Neural cell (in vitro differentiated cells): Measurements from ENCODE around the gene ZNF384. TPM values are rescaled to one million over a fixed set of nuclear protein-coding genes. Genes with fewer than 3 reads are reported as not detected.

Source experiments
- H2AFZ ChIP-seq: fragments of 200-600, 300-800 bp; sonication (generic), shearing (Covaris generic); 2 replicates; pipeline ENCODE4 v1.6.0; 2014; ENCODE audit warnings: low read depth, mild to moderate bottlenecking, antibody characterized with exemption, low read length, moderate library complexity
- H3F3A ChIP-seq: fragments of 200-600 bp; shearing (Covaris generic); 2 replicates; pipeline ENCODE4 v1.6.1; 2016; ENCODE audit warnings: mild to moderate bottlenecking, moderate library complexity, mixed read lengths, antibody characterized with exemption, low read length; ENCODE audit not compliant: insufficient read depth, poor library complexity, severe bottlenecking
- H3K27ac ChIP-seq: fragments of 200-600, 300-800 bp; sonication (generic), shearing (Covaris generic); 2 replicates; pipeline ENCODE4 v1.5.1; 2014; ENCODE audit warnings: mild to moderate bottlenecking, low read length, moderate library complexity
- H3K27me3 ChIP-seq: fragments of 300-800, 200-600 bp; sonication (generic), shearing (Covaris generic); 2 replicates; pipeline ENCODE4 v1.6.0; 2014; ENCODE audit warnings: mild to moderate bottlenecking, low read depth, low read length, moderate library complexity; ENCODE audit not compliant: insufficient read depth
- H3K36me3 ChIP-seq: fragments of 300-800, 200-600 bp; sonication (generic), shearing (Covaris generic); 2 replicates; pipeline ENCODE4 v1.5.1; 2014; ENCODE audit warnings: mild to moderate bottlenecking, antibody characterized with exemption, low read length, moderate library complexity; ENCODE audit not compliant: insufficient read depth
- H3K4me2 ChIP-seq: fragments of 300-800, 200-600 bp; sonication (generic), shearing (Covaris generic); 2 replicates; pipeline ENCODE4 v1.6.0; 2014; ENCODE audit warnings: mild to moderate bottlenecking, low read length
- H3K4me3 ChIP-seq: fragments of 300-800, 200-600 bp; sonication (generic), shearing (Covaris generic); 2 replicates; pipeline ENCODE4 v1.5.1; 2014; ENCODE audit warnings: mild to moderate bottlenecking, low read length, moderate library complexity
- H3K79me2 ChIP-seq: fragments of 200-600 bp; shearing (Covaris generic); replicated peaks from 2 replicates; pipeline ENCODE4 v1.6.0; 2014; ENCODE audit warnings: mild to moderate bottlenecking, low read length, moderate library complexity; ENCODE audit not compliant: insufficient read depth
- H3K9ac ChIP-seq: fragments of 300-800, 200-600 bp; sonication (generic), shearing (Covaris generic); 2 replicates; pipeline ENCODE4 v1.6.1; 2016; ENCODE audit warnings: mild to moderate bottlenecking, low read length, mixed read lengths
- H3K9me2 ChIP-seq: fragments of 200-600 bp; shearing (Covaris generic); 2 replicates; pipeline ENCODE4 v1.6.1; 2016; ENCODE audit warnings: mild to moderate bottlenecking, low read length, mixed read lengths; ENCODE audit not compliant: insufficient read depth
- H3K9me3 ChIP-seq: fragments of 200-600, 300-800 bp; sonication (generic), shearing (Covaris generic); 2 replicates; pipeline ENCODE4 v1.6.1; 2016; ENCODE audit warnings: mild to moderate bottlenecking, mixed run types, low read length, moderate library complexity, mixed read lengths
- H4K20me1 ChIP-seq: fragments of 200-600 bp; shearing (Covaris generic); 2 replicates; pipeline ENCODE4 v1.6.1; 2016; ENCODE audit warnings: mild to moderate bottlenecking, mixed run types; ENCODE audit not compliant: insufficient read depth
- CTCF ChIP-seq: fragments of 450-650 bp; IDR thresholded peaks from 2 replicates; pipeline ENCODE4 v1.5.1; 2014; ENCODE audit warnings: antibody characterized with exemption, mild to moderate bottlenecking, moderate library complexity; ENCODE audit not compliant: poor library complexity, severe bottlenecking
- EP300 ChIP-seq: fragments of 450-650 bp; conservative IDR thresholded peaks from 2 replicates; pipeline ENCODE4 v1.6.1; 2014; ENCODE audit warnings: antibody characterized with exemption, mild to moderate bottlenecking, moderate library complexity; ENCODE audit not compliant: poor library complexity, severe bottlenecking
- MXI1 ChIP-seq: fragments of 450-650 bp; conservative IDR thresholded peaks from 2 replicates; pipeline ENCODE4 v1.6.1; 2014; ENCODE audit warnings: antibody characterized with exemption, mild to moderate bottlenecking; ENCODE audit not compliant: poor library complexity, severe bottlenecking
- SMC3 ChIP-seq: fragments of 450-650 bp; conservative IDR thresholded peaks from 2 replicates; pipeline ENCODE4 v1.6.1; 2014; ENCODE audit warnings: antibody characterized with exemption, mild to moderate bottlenecking, moderate library complexity; ENCODE audit not compliant: poor library complexity
- TAF1 ChIP-seq: IDR thresholded peaks from 2 replicates; pipeline ENCODE4 v1.6.1; 2012; ENCODE audit warnings: low read depth
- polyA plus RNA-seq: library from polyadenylated mRNA; depleted of rRNA; stranded (reverse); fragments of >200 nt; gene quantifications from 2 replicates; pipeline ENCODE4 v1.2.3, GENCODE V29; 2014
- small RNA-seq, 3 experiments: library from RNA; depleted of rRNA; stranded (forward); fragments of <200 nt; gene quantifications; one replicate each; pipeline ENCODE3, GENCODE V24; 2012

Gene ZNF384
- polyA plus RNA-seq, 1 donor from 2014 or later: 25.8 TPM

- Histone ChIP-seq H2AFZ (no peak overlapping the region), H3F3A (peaks cover 12% of the 10 kb centered on the region), H3K9ac (no peak overlapping the region), H3K27ac (no peak overlapping the region), H3K36me3 (no peaks in the 10 kb centered on the region), H4K20me1 (no peaks in the 10 kb centered on the region), H3K27me3 (no peaks in the 10 kb centered on the region), H3K9me2 (no peaks in the 10 kb centered on the region), H3K4me3 (no peak overlapping the region), H3K79me2 (no peaks in the 10 kb centered on the region), H3K9me3 (no peaks in the 10 kb centered on the region), H3K4me2 (no peak overlapping the region)
- TF ChIP-seq TAF1 (no peak), MXI1 (no peak), EP300 (no peak), CTCF (no peak), SMC3 (no peak)
Measured at GRCh38 chr12:6618483-6619225, 70.5 kb downstream of the ZNF384 start.

Small RNAs within 50 kb of the gene (small RNA-seq; reads per million reads assigned to genes)
- 0 reads per million in 3 experiments for gene RNU6-781P

Other genes with a start within 250 kb of the ZNF384 start
- not detected in 2 replicates for gene CD27, start 244.4 kb downstream of the ZNF384 start, polyA plus RNA-seq
- not detected in 2 replicates for gene TAPBPL, start 237.3 kb downstream of the ZNF384 start, polyA plus RNA-seq
- gene VAMP1, start 218.7 kb downstream of the ZNF384 start, polyA plus RNA-seq: 4.3 and 6.7 TPM in 2 replicates
- gene MRPL51, start 196.1 kb downstream of the ZNF384 start, polyA plus RNA-seq: 111 and 117 TPM in 2 replicates
- gene NCAPD2, start 195.3 kb downstream of the ZNF384 start, polyA plus RNA-seq: 4.5 and 5.6 TPM in 2 replicates
- gene GAPDH, start 154.9 kb downstream of the ZNF384 start, polyA plus RNA-seq: 1,673 and 1,838 TPM in 2 replicates
- 12.0 and 16.9 TPM in 2 replicates for gene IFFO1, start 133.3 kb downstream of the ZNF384 start, polyA plus RNA-seq
- 30.7 and 38.8 TPM in 2 replicates for gene NOP2, start 121.1 kb downstream of the ZNF384 start, polyA plus RNA-seq
- 146 and 173 TPM in 2 replicates for gene CHD4, start 82.0 kb downstream of the ZNF384 start, polyA plus RNA-seq
- 0.48 TPM in 1 of 2 replicates, not detected in the other for gene LPAR5, start 53.4 kb downstream of the ZNF384 start, polyA plus RNA-seq
- gene ACRBP, start 41.9 kb downstream of the ZNF384 start, polyA plus RNA-seq: 1.6 and 4.7 TPM in 2 replicates
- gene ING4, start 26.3 kb downstream of the ZNF384 start, polyA plus RNA-seq: 522 and 540 TPM in 2 replicates
- gene PIANP, start 11.4 kb upstream of the ZNF384 start, polyA plus RNA-seq: 2.1 and 4.4 TPM in 2 replicates
- 45.8 and 50.2 TPM in 2 replicates for gene COPS7A, start 34.7 kb upstream of the ZNF384 start, polyA plus RNA-seq
- 134 and 176 TPM in 2 replicates for gene MLF2, start 63.8 kb upstream of the ZNF384 start, polyA plus RNA-seq
- gene PTMS, start 77.0 kb upstream of the ZNF384 start, polyA plus RNA-seq: 504 and 557 TPM in 2 replicates
- gene LAG3, start 83.1 kb upstream of the ZNF384 start, polyA plus RNA-seq: 1.4 and 2.0 TPM in 2 replicates
- not detected in 2 replicates for gene CD4, start 100.2 kb upstream of the ZNF384 start, polyA plus RNA-seq
- 82.8 and 117 TPM in 2 replicates for gene GPR162, start 132.4 kb upstream of the ZNF384 start, polyA plus RNA-seq
- gene P3H3, start 139.0 kb upstream of the ZNF384 start, polyA plus RNA-seq: 58.9 and 66.1 TPM in 2 replicates
- 18.8 and 19.0 TPM in 2 replicates for gene GNB3, start 151.6 kb upstream of the ZNF384 start, polyA plus RNA-seq
- 4.1 and 7.3 TPM in 2 replicates for gene CDCA3, start 161.9 kb upstream of the ZNF384 start, polyA plus RNA-seq
- gene USP5, start 162.8 kb upstream of the ZNF384 start, polyA plus RNA-seq: 120 and 130 TPM in 2 replicates
- 288 and 292 TPM in 2 replicates for gene TPI1, start 178.2 kb upstream of the ZNF384 start, polyA plus RNA-seq
- gene SPSB2, start 183.9 kb upstream of the ZNF384 start, polyA plus RNA-seq: 12.8 and 14.2 TPM in 2 replicates
- gene LRRC23, start 215.4 kb upstream of the ZNF384 start, polyA plus RNA-seq: 13.6 and 20.5 TPM in 2 replicates
- 193 and 228 TPM in 2 replicates for gene ENO2, start 225.2 kb upstream of the ZNF384 start, polyA plus RNA-seq
- 9.2 and 13.7 TPM in 2 replicates for gene ATN1, start 238.6 kb upstream of the ZNF384 start, polyA plus RNA-seq